GM12872 (cell line): Measurements from ENCODE around the gene EME1.

Experiments
- CTCF ChIP-seq: IDR thresholded peaks from 3 replicates; pipeline ENCODE4 v1.5.1; 2011; ENCODE audit warnings: low read depth, mild to moderate bottlenecking, low read length, moderate library complexity; ENCODE audit not compliant: insufficient read depth

The EME1 gene

GRCh38 chr17:50331085-50331791 lies 41.8 kb upstream of the EME1 start:
- TF ChIP-seq CTCF, result no peak

- no peak for TF ChIP-seq CTCF
Observed at GRCh38 chr17:50332196-50332595, 40.8 kb upstream of the EME1 start.

- no peak for TF ChIP-seq CTCF
Observed at GRCh38 chr17:50337956-50338355, 35.1 kb upstream of the EME1 start.

GRCh38 chr17:50338645-50339044 lies 34.4 kb upstream of the EME1 start:
- TF ChIP-seq CTCF, result no peak

- TF ChIP-seq CTCF, result no peak
Observed at GRCh38 chr17:50339381-50339780, 33.6 kb upstream of the EME1 start.

- TF ChIP-seq CTCF, result no peak
Observed at GRCh38 chr17:50344731-50345365, 28.2 kb upstream of the EME1 start.

- no peak for TF ChIP-seq CTCF
Observed at GRCh38 chr17:50345432-50346312, 27.4 kb upstream of the EME1 start, which contains the start of gene XYLT2. XYLT2 (plus strand) TSS chr17:50346126; CDS start chr17:50346141, 15 bp downstream.
